Measurements from ENCODE around the gene RNF182. TPM values are rescaled to one million over a fixed set of nuclear protein-coding genes. Genes with fewer than 3 reads are reported as not detected.

RNF182 gene
- polyA plus RNA-seq, 1 donor = 0.66 TPM

Other genes starting within 250 kb of the RNF182 start
- gene RANBP9, start 213.1 kb upstream of the RNF182 start, polyA plus RNA-seq (ENCODE audit: insufficient read length) = 31.2 TPM
- 26.9 TPM for gene MCUR1, start 110.4 kb upstream of the RNF182 start, polyA plus RNA-seq (ENCODE audit: insufficient read length)
- gene CD83, start 192.8 kb downstream of the RNF182 start, polyA plus RNA-seq (ENCODE audit: insufficient read length) = 10.3 TPM

All from hindlimb muscle (tissue), 1 donor.